MCF 10A (cell line): ENCODE data around the gene TNFAIP8L3. TPM values are rescaled to one million over a fixed set of nuclear protein-coding genes. Genes with fewer than 3 reads are reported as not detected.

Experiments used
- BruUV-seq: library from RNA; stranded (reverse); fragments of 400-500 nt; replicated peaks from 2 replicates; lab custom pipeline; 2021; lab: Mats Ljungman, UMichigan
- CTCF ChIA-PET: fragments of 300-600 bp; sonication (Branson Sonifier 250); formaldehyde crosslinking; extraction: SDS; loops from one replicate; lab custom pipeline; 2021; ENCODE audit warnings: antibody characterized with exemption, inconsistent platforms; lab: Yijun Ruan, JAX
- POLR2A ChIA-PET: fragments of 300-600, 350-650 bp; sonication (Branson Sonifier 250); formaldehyde crosslinking; extraction: SDS; loops from one replicate; lab custom pipeline; 2020; ENCODE audit warnings: antibody characterized with exemption, inconsistent platforms; lab: Yijun Ruan, JAX
- DNase-seq: peaks from one replicate; pipeline ENCODE4 v3.0.0-alpha.2; 2018; ENCODE audit not compliant: unreplicated experiment
- H3K27ac Mint-ChIP-seq: one replicate; pipeline ENCODE4 v1.8.0; 2022; ENCODE audit warnings: mild to moderate bottlenecking, low read depth, mixed read lengths; ENCODE audit not compliant: unreplicated experiment
- H3K27me3 Mint-ChIP-seq: one replicate; pipeline ENCODE4 v1.8.0; 2022; ENCODE audit warnings: mixed read lengths; ENCODE audit not compliant: insufficient read depth, unreplicated experiment
- H3K36me3 Mint-ChIP-seq: one replicate; pipeline ENCODE4 v1.8.0; 2022; ENCODE audit warnings: mild to moderate bottlenecking, moderate library complexity, mixed read lengths; ENCODE audit not compliant: insufficient read depth, unreplicated experiment
- H3K4me1 Mint-ChIP-seq: one replicate; pipeline ENCODE4 v1.8.0; 2022; ENCODE audit warnings: mixed read lengths; ENCODE audit not compliant: insufficient read depth, unreplicated experiment
- H3K4me3 Mint-ChIP-seq: one replicate; pipeline ENCODE4 v1.8.0; 2022; ENCODE audit warnings: mild to moderate bottlenecking, moderate library complexity, mixed read lengths; ENCODE audit not compliant: unreplicated experiment
- H3K9me3 Mint-ChIP-seq: one replicate; pipeline ENCODE4 v1.8.0; 2022; ENCODE audit warnings: mixed read lengths; ENCODE audit not compliant: unreplicated experiment
- intact Hi-C: fragments of 100-400 bp; cut with micrococcal nuclease; formaldehyde crosslinking; loops from 2 replicates; pipeline ENCODE4 v1.14.1; 2022
- total RNA-seq: library from RNA; stranded (reverse); gene quantifications from 2 replicates; pipeline ENCODE4 v1.2.3, GENCODE V29; 2022
- TF ChIP-seq, protein P1 (sequence below): fragments of 200-600 bp; IDR thresholded peaks from one replicate; pipeline ENCODE4 v1.8.0; 2022; ENCODE audit warnings: antibody characterized with exemption, mild to moderate bottlenecking; ENCODE audit not compliant: unreplicated experiment

TNFAIP8L3 gene
- total RNA-seq, 1 experiment from 2014 or later = 2.6 TPM

DNA sequence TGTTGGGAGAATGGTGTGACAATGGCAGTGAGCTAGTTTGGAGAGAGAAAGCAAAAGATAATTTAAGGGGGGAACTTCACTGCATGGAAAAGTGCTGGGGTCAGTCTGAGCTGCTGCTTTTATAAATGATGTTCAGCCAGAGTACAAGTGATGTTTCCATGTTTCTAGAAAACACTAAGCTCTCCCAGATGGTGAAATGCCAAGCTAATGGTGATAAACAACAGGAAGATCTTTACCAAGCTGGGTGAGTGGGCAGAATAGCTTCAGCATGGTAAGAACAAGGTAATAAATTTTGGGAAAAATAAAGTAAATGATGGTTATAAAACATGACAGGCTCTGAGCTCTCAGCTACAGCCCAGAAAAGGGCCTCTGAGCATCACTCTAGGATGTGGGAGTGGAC is 29.4 kb downstream of the TNFAIP8L3 start:
- DNase-seq = no peak
- H3K27ac Mint-ChIP-seq = no peak overlapping the region
- H3K27me3 Mint-ChIP-seq = no peaks in the 10 kb centered on the region
- TF ChIP-seq, protein P1, sequence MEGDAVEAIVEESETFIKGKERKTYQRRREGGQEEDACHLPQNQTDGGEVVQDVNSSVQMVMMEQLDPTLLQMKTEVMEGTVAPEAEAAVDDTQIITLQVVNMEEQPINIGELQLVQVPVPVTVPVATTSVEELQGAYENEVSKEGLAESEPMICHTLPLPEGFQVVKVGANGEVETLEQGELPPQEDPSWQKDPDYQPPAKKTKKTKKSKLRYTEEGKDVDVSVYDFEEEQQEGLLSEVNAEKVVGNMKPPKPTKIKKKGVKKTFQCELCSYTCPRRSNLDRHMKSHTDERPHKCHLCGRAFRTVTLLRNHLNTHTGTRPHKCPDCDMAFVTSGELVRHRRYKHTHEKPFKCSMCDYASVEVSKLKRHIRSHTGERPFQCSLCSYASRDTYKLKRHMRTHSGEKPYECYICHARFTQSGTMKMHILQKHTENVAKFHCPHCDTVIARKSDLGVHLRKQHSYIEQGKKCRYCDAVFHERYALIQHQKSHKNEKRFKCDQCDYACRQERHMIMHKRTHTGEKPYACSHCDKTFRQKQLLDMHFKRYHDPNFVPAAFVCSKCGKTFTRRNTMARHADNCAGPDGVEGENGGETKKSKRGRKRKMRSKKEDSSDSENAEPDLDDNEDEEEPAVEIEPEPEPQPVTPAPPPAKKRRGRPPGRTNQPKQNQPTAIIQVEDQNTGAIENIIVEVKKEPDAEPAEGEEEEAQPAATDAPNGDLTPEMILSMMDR = no peak
- POLR2A ChIA-PET = interaction anchor here (1.0 kb wide), 1 partner anchor 13 kb away, joined by 3 read pairs; no protein-coding TSS in a partner anchor
- H3K4me3 Mint-ChIP-seq = no peak overlapping the region
- CTCF ChIA-PET = interaction anchor here (0.7 to 1.2 kb wide), 3 partner anchors 11 to 318 kb away, joined by 3 read pairs; no protein-coding TSS in a partner anchor
- no peaks in the 10 kb centered on the region for H3K36me3 Mint-ChIP-seq
- no TSS peak for BruUV-seq
- no peaks in the 10 kb centered on the region for H3K9me3 Mint-ChIP-seq
- H3K4me1 Mint-ChIP-seq = peaks cover 6% of the 10 kb centered on the region
- intact Hi-C loops = no loop called here

DNA sequence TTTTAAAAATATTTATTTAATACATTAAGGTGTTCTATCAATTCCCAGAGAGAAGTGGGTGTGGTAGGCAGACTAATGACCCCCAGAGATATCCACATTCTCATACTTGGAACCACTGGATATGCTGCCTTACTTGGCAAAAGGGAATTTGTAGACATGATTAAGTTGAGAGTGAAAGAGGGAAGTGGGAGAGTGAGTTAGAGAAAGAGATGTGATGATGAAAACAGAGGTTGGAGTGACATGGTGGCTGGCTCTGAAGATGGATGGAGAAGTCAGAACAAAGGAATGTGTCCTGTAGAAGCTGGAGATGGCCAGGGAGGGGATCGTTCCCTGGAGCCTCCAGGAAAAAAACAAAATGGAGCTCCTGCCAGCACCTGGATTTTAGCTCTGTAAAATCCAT is 32.0 kb downstream of the TNFAIP8L3 start:
- intact Hi-C loops = no loop called here
- no TSS peak for BruUV-seq
- ChIA-PET POLR2A (interaction anchor here (0.6 to 4.2 kb wide), 4 partner anchors 12 to 1008 kb away, joined by 3 to 18 read pairs (median 4); no protein-coding TSS in a partner anchor), CTCF (interaction anchor here (0.6 kb wide), 1 partner anchor 29 kb away, joined by 3 read pairs; no protein-coding TSS in a partner anchor)
- H3K4me1 Mint-ChIP-seq = no peaks in the 10 kb centered on the region
- no peaks in the 10 kb centered on the region for H3K9me3 Mint-ChIP-seq
- H3K27me3 Mint-ChIP-seq = no peaks in the 10 kb centered on the region
- H3K4me3 Mint-ChIP-seq = no peak overlapping the region
- no peak for DNase-seq
- no peaks in the 10 kb centered on the region for H3K36me3 Mint-ChIP-seq
- TF ChIP-seq, protein P1 = no peak
- no peak overlapping the region for H3K27ac Mint-ChIP-seq

DNA sequence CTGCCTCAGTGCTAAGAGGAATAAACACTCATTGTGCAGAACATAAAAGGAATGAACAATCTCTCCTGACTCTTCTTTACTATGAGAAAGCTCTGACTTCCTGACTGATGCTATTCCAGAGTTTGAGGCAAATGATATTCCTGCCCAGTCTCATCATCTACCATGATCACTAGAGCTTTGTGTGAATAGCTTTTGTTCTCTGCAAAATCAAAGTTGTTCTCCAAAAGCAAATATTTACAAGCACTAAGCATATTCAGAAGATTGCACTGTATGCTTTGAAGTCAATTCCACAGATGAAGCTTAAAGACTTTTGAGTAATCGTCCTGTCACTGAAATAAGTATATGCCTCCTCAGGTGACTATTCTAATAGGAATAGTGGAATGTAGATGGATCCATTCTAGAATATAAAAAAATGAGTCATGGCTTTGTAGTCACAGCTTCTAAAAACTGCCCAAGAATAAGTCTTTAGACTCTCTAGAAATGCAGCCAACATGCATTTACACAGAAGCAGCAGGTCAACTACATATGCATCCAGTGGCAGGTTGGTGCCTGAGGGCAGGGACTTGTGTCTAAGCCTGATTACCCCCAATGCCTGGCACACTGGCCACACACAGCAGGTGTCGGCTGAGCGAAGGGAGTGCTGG is 34.6 kb downstream of the TNFAIP8L3 start:
- TF ChIP-seq, protein P1 = no peak
- Mint-ChIP-seq H3K4me3 (no peak overlapping the region), H3K4me1 (no peaks in the 10 kb centered on the region), H3K27me3 (no peaks in the 10 kb centered on the region), H3K36me3 (peaks cover 6% of the 10 kb centered on the region), H3K27ac (peak overlapping the region; percentile 29), H3K9me3 (no peaks in the 10 kb centered on the region)
- intact Hi-C loops = no loop called here
- ChIA-PET POLR2A (interaction anchor here (4.2 kb wide), 1 partner anchor 9 kb away, joined by 18 read pairs; no protein-coding TSS in a partner anchor), CTCF (interaction anchor here (1.6 kb wide), 1 partner anchor 103 kb away, joined by 5 read pairs; no protein-coding TSS in a partner anchor)
- DNase-seq = no peak
- no TSS peak for BruUV-seq

DNA sequence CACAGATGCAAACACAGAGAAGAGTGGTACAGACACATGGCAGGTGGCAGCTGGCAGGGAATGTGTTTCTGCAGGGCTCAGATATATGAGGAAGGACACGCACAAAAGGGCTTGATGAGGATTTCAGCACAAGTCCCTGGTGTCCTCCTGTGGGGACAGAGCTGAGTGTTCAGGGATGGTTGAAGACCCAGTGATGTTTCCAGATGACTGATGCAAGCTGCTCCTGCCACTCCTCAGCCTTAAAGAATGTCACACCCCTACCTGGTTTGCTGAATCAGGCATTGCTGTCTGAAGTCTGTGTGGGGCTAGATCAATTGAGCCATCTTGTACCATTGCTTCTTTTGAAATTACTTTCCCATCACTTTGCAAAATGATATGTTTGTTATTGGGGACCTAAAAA is 40.2 kb downstream of the TNFAIP8L3 start:
- intact Hi-C loops = no loop called here
- CTCF ChIA-PET = no interaction called here
- TF ChIP-seq, protein P1 = no peak
- no peak overlapping the region for H3K27ac Mint-ChIP-seq
- peaks cover 11% of the 10 kb centered on the region for H3K36me3 Mint-ChIP-seq
- BruUV-seq = no TSS peak
- H3K4me1 Mint-ChIP-seq = peaks cover 8% of the 10 kb centered on the region
- no peak for DNase-seq
- no peaks in the 10 kb centered on the region for H3K9me3 Mint-ChIP-seq
- no peak overlapping the region for H3K4me3 Mint-ChIP-seq
- H3K27me3 Mint-ChIP-seq = no peaks in the 10 kb centered on the region
- POLR2A ChIA-PET = interaction anchor here (0.9 to 1.7 kb wide), 3 partner anchors 25 to 46 kb away, joined by 3 to 7 read pairs (median 3); no protein-coding TSS in a partner anchor
